ENCODE results near the gene POLE.

Gene POLE

DNA sequence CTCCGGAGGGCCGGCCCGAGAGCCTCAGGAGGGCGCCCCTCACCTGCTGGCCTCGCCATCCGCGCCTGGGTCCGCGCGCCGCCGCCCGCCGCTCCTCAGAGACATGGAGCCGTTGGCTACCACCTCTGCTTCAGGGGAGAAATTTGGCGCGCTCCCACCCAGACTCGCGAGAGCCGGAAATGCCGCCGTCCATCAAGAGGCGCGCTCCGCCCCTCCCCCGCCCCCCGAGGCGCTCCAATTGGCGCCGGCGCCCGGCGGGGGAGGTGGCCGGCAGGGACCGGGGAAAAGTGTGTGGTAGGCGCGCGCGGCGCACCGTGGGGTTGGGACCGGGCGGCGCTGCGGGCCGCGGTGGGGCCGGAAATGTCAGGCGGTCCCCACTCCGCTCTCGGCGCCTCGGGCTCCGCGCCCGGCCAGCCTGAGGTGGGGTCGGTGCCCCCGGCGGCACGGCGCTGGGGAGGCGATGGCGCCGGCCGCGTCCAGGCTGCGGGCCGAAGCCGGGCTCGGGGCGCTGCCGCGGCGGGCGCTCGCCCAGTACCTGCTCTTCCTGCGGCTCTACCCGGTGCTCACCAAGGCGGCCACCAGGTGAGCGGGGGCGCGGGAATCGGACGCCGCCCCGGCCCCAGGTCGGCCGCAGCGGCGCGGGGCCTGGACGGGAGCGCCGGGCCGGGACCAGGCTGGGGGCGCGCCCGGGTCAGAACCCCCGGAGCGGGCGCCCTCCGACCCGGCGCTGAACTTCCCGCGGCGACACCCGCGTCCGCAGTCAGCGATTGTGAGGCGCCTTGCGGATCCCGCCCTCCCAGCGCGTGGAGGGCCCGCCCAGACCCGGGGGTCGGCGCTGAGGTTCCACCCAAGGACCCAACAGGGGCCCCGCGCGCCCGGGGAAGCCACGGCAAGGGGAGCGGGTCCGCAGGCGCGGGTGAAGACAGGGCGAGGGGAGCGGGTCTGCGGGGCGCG, at the start of gene POLE, which contains the start of gene PXMP2 (continued):
- TF ChIP-seq, protein P1, sequence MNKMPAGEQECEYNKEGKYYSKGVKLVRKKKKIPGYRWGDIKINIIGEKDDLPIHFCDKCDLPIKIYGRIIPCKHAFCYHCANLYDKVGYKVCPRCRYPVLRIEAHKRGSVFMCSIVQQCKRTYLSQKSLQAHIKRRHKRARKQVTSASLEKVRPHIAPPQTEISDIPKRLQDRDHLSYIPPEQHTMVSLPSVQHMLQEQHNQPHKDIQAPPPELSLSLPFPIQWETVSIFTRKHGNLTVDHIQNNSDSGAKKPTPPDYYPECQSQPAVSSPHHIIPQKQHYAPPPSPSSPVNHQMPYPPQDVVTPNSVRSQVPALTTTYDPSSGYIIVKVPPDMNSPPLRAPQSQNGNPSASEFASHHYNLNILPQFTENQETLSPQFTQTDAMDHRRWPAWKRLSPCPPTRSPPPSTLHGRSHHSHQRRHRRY (tag by site-specific recombination; IDR thresholded peaks at IDR 0.05), result no peak
- TF ChIP-seq ZNF561 (tag by site-specific recombination; IDR thresholded peaks at IDR 0.05; ENCODE audit: borderline replicate concordance) (peak; percentile 83), TRIM28 (IDR thresholded peaks at IDR 0.05; ENCODE audit: borderline replicate concordance, low read length) (no peak), ZNF138 (tag by site-specific recombination; IDR thresholded peaks at IDR 0.05; ENCODE audit: borderline replicate concordance) (no peak), ZNF223 (tag by site-specific recombination; IDR thresholded peaks at IDR 0.05) (no peak), ZNF660 (tag by site-specific recombination; IDR thresholded peaks at IDR 0.05) (peak; percentile 87), ZNF701 (tag by site-specific recombination; IDR thresholded peaks at IDR 0.05) (no peak), ZNF114 (tag by site-specific recombination; IDR thresholded peaks at IDR 0.05) (no peak), ZNF585B (tag by site-specific recombination; IDR thresholded peaks at IDR 0.05) (no peak), SETDB1 (IDR thresholded peaks at IDR 0.05; ENCODE audit: insufficient read length, low read length) (no peak), KLF1 (tag by site-specific recombination; IDR thresholded peaks at IDR 0.05) (no peak), ZNF155 (tag by site-specific recombination; IDR thresholded peaks at IDR 0.05) (no peak), ZNF239 (tag by site-specific recombination; IDR thresholded peaks at IDR 0.05) (no peak), ZNF76 (tag by site-specific recombination; IDR thresholded peaks at IDR 0.05; ENCODE audit: borderline replicate concordance, low read depth) (0 out of 2 replicates have a peak, but pooled peaks have one; percentile 45), HOXA7 (CRISPR knock-in tag; IDR thresholded peaks at IDR 0.05; ENCODE audit: borderline replicate concordance) (no peak), ZNF248 (tag by site-specific recombination; IDR thresholded peaks at IDR 0.05) (no peak), ZNF341 (tag by site-specific recombination; IDR thresholded peaks at IDR 0.05; ENCODE audit: low read depth) (peak; percentile 58), KLF10 (tag by site-specific recombination; IDR thresholded peaks at IDR 0.05) (peak; percentile 100), IKZF3 (tag by site-specific recombination; IDR thresholded peaks at IDR 0.05) (no peak)
- TF ChIP-seq, protein P2, sequence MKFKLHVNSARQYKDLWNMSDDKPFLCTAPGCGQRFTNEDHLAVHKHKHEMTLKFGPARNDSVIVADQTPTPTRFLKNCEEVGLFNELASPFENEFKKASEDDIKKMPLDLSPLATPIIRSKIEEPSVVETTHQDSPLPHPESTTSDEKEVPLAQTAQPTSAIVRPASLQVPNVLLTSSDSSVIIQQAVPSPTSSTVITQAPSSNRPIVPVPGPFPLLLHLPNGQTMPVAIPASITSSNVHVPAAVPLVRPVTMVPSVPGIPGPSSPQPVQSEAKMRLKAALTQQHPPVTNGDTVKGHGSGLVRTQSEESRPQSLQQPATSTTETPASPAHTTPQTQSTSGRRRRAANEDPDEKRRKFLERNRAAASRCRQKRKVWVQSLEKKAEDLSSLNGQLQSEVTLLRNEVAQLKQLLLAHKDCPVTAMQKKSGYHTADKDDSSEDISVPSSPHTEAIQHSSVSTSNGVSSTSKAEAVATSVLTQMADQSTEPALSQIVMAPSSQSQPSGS (tag by site-specific recombination; IDR thresholded peaks at IDR 0.05; ENCODE audit: low read depth), result no peak
- TF ChIP-seq, protein P3, sequence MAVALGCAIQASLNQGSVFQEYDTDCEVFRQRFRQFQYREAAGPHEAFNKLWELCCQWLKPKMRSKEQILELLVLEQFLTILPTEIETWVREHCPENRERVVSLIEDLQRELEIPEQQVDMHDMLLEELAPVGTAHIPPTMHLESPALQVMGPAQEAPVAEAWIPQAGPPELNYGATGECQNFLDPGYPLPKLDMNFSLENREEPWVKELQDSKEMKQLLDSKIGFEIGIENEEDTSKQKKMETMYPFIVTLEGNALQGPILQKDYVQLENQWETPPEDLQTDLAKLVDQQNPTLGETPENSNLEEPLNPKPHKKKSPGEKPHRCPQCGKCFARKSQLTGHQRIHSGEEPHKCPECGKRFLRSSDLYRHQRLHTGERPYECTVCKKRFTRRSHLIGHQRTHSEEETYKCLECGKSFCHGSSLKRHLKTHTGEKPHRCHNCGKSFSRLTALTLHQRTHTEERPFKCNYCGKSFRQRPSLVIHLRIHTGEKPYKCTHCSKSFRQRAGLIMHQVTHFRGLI (tag by site-specific recombination; IDR thresholded peaks at IDR 0.05), result 0 out of 2 replicates have a peak, but pooled peaks have one; percentile 15
- TF ChIP-seq, protein P4, sequence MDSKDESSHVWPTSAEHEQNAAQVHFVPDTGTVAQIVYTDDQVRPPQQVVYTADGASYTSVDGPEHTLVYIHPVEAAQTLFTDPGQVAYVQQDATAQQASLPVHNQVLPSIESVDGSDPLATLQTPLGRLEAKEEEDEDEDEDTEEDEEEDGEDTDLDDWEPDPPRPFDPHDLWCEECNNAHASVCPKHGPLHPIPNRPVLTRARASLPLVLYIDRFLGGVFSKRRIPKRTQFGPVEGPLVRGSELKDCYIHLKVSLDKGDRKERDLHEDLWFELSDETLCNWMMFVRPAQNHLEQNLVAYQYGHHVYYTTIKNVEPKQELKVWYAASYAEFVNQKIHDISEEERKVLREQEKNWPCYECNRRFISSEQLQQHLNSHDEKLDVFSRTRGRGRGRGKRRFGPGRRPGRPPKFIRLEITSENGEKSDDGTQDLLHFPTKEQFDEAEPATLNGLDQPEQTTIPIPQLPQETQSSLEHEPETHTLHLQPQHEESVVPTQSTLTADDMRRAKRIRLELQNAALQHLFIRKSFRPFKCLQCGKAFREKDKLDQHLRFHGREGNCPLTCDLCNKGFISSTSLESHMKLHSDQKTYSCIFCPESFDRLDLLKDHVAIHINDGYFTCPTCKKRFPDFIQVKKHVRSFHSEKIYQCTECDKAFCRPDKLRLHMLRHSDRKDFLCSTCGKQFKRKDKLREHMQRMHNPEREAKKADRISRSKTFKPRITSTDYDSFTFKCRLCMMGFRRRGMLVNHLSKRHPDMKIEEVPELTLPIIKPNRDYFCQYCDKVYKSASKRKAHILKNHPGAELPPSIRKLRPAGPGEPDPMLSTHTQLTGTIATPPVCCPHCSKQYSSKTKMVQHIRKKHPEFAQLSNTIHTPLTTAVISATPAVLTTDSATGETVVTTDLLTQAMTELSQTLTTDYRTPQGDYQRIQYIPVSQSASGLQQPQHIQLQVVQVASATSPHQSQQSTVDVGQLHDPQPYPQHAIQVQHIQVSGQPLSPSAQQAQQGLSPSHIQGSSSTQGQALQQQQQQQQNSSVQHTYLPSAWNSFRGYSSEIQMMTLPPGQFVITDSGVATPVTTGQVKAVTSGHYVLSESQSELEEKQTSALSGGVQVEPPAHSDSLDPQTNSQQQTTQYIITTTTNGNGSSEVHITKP (tag by site-specific recombination; IDR thresholded peaks at IDR 0.05), result 0 out of 2 replicates have a peak, but pooled peaks have one; percentile 18
- TF ChIP-seq, protein P5, sequence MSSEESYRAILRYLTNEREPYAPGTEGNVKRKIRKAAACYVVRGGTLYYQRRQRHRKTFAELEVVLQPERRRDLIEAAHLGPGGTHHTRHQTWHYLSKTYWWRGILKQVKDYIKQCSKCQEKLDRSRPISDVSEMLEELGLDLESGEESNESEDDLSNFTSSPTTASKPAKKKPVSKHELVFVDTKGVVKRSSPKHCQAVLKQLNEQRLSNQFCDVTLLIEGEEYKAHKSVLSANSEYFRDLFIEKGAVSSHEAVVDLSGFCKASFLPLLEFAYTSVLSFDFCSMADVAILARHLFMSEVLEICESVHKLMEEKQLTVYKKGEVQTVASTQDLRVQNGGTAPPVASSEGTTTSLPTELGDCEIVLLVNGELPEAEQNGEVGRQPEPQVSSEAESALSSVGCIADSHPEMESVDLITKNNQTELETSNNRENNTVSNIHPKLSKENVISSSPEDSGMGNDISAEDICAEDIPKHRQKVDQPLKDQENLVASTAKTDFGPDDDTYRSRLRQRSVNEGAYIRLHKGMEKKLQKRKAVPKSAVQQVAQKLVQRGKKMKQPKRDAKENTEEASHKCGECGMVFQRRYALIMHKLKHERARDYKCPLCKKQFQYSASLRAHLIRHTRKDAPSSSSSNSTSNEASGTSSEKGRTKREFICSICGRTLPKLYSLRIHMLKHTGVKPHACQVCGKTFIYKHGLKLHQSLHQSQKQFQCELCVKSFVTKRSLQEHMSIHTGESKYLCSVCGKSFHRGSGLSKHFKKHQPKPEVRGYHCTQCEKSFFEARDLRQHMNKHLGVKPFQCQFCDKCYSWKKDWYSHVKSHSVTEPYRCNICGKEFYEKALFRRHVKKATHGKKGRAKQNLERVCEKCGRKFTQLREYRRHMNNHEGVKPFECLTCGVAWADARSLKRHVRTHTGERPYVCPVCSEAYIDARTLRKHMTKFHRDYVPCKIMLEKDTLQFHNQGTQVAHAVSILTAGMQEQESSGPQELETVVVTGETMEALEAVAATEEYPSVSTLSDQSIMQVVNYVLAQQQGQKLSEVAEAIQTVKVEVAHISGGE (tag by site-specific recombination; conservative IDR thresholded peaks at IDR 0.05; ENCODE audit: low read depth), result peak; percentile 38
- TF ChIP-seq, protein P6, sequence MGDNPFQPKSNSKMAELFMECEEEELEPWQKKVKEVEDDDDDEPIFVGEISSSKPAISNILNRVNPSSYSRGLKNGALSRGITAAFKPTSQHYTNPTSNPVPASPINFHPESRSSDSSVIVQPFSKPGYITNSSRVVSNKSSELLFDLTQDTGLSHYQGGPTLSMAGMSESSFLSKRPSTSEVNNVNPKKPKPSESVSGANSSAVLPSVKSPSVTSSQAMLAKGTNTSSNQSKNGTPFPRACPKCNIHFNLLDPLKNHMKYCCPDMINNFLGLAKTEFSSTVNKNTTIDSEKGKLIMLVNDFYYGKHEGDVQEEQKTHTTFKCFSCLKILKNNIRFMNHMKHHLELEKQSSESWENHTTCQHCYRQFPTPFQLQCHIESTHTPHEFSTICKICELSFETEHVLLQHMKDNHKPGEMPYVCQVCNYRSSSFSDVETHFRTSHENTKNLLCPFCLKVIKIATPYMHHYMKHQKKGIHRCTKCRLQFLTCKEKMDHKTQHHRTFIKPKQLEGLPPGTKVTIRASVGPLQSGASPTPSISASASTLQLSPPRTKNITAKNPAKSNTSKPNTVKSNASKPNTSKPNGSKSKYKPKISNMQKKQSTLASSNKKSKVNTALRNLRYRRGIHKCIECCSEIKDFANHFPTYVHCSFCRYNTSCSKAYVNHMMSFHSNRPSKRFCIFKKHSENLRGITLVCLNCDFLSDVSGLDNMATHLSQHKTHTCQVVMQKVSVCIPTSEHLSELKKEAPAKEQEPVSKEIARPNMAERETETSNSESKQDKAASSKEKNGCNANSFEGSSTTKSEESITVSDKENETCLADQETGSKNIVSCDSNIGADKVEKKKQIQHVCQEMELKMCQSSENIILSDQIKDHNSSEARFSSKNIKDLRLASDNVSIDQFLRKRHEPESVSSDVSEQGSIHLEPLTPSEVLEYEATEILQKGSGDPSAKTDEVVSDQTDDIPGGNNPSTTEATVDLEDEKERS (tag by site-specific recombination; IDR thresholded peaks at IDR 0.05), result no peak

Data from HEK293 (cell line).